HepG2 (cell line): Measurements from ENCODE around the gene TMEM79. TPM values are rescaled to one million over a fixed set of nuclear protein-coding genes. Genes with fewer than 3 reads are reported as not detected.

Experiments used
- AGO2 ChIP-seq: fragments of 200-400 bp; formaldehyde crosslinking; optimal IDR thresholded peaks from 2 replicates; pipeline ENCODE3; 2017; ENCODE audit warnings: mild to moderate bottlenecking, low read depth, low read length, moderate library complexity
- ARHGAP35 ChIP-seq: sonication (generic); formaldehyde crosslinking; IDR thresholded peaks from 2 replicates; pipeline ENCODE4 v1.9.0; 2022; ENCODE audit warnings: mild to moderate bottlenecking, inconsistent platforms, moderate library complexity, missing genetic modification reagents, borderline replicate concordance
- CSRNP1 ChIP-seq: sonication (generic); formaldehyde crosslinking; IDR thresholded peaks from 2 replicates; pipeline ENCODE4 v1.8.1; 2023; ENCODE audit warnings: mild to moderate bottlenecking, missing genetic modification reagents
- ELF3 ChIP-seq: IDR thresholded peaks from 2 replicates; pipeline ENCODE4 v1.6.1; 2016; ENCODE audit warnings: missing genetic modification reagents, missing compliant biosample characterization
- HIC2 ChIP-seq: sonication (generic); formaldehyde crosslinking; IDR thresholded peaks from 2 replicates; pipeline ENCODE4 v1.9.0; 2022; ENCODE audit warnings: low read depth, missing genetic modification reagents
- HNRNPH1 ChIP-seq: fragments of 200-400 bp; formaldehyde crosslinking; optimal IDR thresholded peaks from 2 replicates; pipeline ENCODE3; 2017; ENCODE audit warnings: mild to moderate bottlenecking, low read depth, low read length
- MIER3 ChIP-seq: IDR thresholded peaks from 2 replicates; pipeline ENCODE4 v1.6.1; 2016; ENCODE audit warnings: missing compliant biosample characterization, borderline replicate concordance
- NCOA2 ChIP-seq: sonication (generic); formaldehyde crosslinking; IDR thresholded peaks from 2 replicates; pipeline ENCODE4 v1.8.0; 2022; ENCODE audit warnings: inconsistent platforms
- NFYB ChIP-seq: sonication (generic); formaldehyde crosslinking; IDR thresholded peaks from 2 replicates; pipeline ENCODE4 v1.4.0; 2020; ENCODE audit warnings: missing genetic modification reagents
- POGK ChIP-seq: sonication (generic); formaldehyde crosslinking; conservative IDR thresholded peaks from 2 replicates; pipeline ENCODE4 v1.8.0; 2022; ENCODE audit warnings: mild to moderate bottlenecking, moderate library complexity, missing genetic modification reagents
- RFXANK ChIP-seq: IDR thresholded peaks from 2 replicates; pipeline ENCODE4 v1.6.1; 2016
- ZFAT ChIP-seq: sonication (generic); formaldehyde crosslinking; conservative IDR thresholded peaks from 2 replicates; pipeline ENCODE4 v1.8.1; 2023; ENCODE audit warnings: missing genetic modification reagents, inconsistent platforms
- ZNF234 ChIP-seq: sonication (generic); formaldehyde crosslinking; conservative IDR thresholded peaks from 2 replicates; pipeline ENCODE4 v1.5.1; 2020; ENCODE audit warnings: mild to moderate bottlenecking, missing genetic modification reagents
- ZNF263 ChIP-seq: sonication (generic); formaldehyde crosslinking; IDR thresholded peaks from 2 replicates; pipeline ENCODE4 v1.4.0; 2020; ENCODE audit warnings: missing genetic modification reagents
- ZNF761 ChIP-seq: sonication (generic); formaldehyde crosslinking; conservative IDR thresholded peaks from 2 replicates; pipeline ENCODE4 v1.4.0; 2020; ENCODE audit warnings: mild to moderate bottlenecking, missing genetic modification reagents
- polyA plus RNA-seq, 8 experiments: library from polyadenylated mRNA; depleted of rRNA in 3 of 8; stranded (reverse) in 7 of 8; unstranded in 1 of 8; fragments of >200 nt; fragmentation: Illumina TruSeq in 4 of 8; extraction: Trizol in 4 of 8; gene quantifications; 2 replicates each; pipeline versions ENCODE4 v1.2.1 to v1.2.3, GENCODE V29; 2011 to 2016; ENCODE audit warnings: low read depth in 4 of 8, missing spikeins in 1 of 8, mixed read lengths in 1 of 8; ENCODE audit not compliant: insufficient read depth in 1 of 8
- total RNA-seq, 5 experiments: library from RNA; depleted of rRNA; stranded (reverse); fragments of >200 nt; fragmentation: Illumina TruSeq; extraction: Trizol; gene quantifications; 2 replicates each; pipeline ENCODE4 v1.2.3, GENCODE V29; 2016; ENCODE audit warnings: low read depth in 1 of 5
- TF ChIP-seq, protein P1 (sequence below): sonication (generic); formaldehyde crosslinking; IDR thresholded peaks from 2 replicates; pipeline ENCODE4 v1.8.1; 2023; ENCODE audit warnings: mild to moderate bottlenecking, moderate library complexity, missing genetic modification reagents
- TF ChIP-seq, protein P2 (sequence below): sonication (generic); formaldehyde crosslinking; IDR thresholded peaks from 2 replicates; pipeline ENCODE4 v1.4.0; 2020; ENCODE audit warnings: mild to moderate bottlenecking, missing genetic modification reagents

Gene TMEM79
- total and polyA plus RNA-seq, 2 of the 13 experiments (the other 11 are each of a cell fraction or from before 2014, with no cell fraction given) = 1.2 to 1.9 TPM

DNA sequence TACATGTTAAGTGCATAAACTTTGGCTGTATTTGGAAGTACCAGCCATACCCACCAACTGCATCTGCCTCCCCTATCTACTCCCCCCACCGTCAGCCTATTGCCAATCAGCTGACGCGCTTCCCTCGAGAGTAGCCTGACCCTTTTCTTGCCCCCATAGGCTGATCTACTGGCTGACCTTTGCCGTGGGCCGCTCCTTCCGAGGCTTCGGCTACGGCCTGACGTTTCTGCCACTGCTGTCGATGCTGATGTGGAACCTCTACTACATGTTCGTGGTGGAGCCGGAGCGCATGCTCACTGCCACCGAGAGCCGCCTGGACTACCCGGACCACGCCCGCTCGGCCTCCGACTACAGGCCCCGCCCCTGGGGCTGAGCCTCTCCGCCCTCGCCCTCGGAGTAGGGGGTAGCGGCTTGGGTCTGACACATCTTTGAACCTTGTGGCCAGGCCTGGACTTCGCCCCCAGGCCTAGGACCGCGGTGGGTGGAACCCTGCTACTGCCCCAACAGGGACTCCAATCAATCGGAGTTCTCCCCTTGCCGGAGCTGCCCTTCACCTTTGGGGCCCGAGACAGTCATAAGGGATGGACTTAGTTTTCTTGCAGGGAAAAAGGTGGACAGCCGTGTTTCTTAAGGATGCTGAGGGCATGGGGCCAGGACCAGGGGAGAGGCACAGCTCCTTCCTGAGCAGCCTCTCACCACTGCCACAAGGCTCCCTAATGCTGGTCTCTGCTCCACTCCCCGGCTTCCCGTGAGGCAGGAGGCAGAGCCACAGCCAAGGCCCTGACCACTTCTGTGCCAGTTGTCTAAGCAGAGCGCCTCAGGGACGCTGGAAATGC lies 7.3 kb downstream of the TMEM79 start (continued):
- peak; percentile 63; the same call in 1 of the 2 replicates for TF ChIP-seq CSRNP1
- TF ChIP-seq HIC2 (CRISPR knock-in tag) = no peak
- TF ChIP-seq MIER3 (CRISPR knock-in tag) = peak; percentile 45; the same call in 1 of the 2 replicates
- peak; percentile 66 for TF ChIP-seq NCOA2 (CRISPR knock-in tag)
- TF ChIP-seq ELF3 (CRISPR knock-in tag) = peak; percentile 34; the same call in 1 of the 2 replicates
- TF ChIP-seq, protein P1, sequence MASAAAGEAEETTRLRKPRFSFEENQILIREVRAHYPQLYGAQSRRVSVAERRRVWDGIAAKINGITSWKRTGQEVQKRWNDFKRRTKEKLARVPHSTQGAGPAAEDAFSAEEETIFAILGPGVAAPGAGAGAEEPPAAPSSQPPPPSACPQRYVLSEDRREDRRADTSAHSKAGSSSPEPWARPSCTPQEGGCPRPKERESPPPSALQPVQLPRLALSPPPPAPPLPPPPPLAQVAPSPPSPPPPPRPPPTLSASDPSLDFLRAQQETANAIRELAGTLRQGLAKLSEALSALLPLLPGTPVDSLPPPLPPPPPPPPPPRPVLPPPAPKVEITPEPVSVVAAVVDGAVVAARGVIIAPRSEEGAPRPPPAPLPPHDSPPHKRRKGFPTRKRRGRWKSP (CRISPR knock-in tag) = peak; percentile 41; the same call in 1 of the 2 replicates
- TF ChIP-seq RFXANK (CRISPR knock-in tag) = no peak
- TF ChIP-seq ZFAT = no peak
- TF ChIP-seq ZNF263 = no peak; the same call in 1 of the 2 replicates
- TF ChIP-seq ARHGAP35 (CRISPR knock-in tag) = no peak
- TF ChIP-seq ZNF761 (CRISPR knock-in tag) = no peak
- TF ChIP-seq POGK (CRISPR knock-in tag) = 0 out of 2 replicates have a peak, but pooled peaks have one; percentile 40
- TF ChIP-seq, protein P2, sequence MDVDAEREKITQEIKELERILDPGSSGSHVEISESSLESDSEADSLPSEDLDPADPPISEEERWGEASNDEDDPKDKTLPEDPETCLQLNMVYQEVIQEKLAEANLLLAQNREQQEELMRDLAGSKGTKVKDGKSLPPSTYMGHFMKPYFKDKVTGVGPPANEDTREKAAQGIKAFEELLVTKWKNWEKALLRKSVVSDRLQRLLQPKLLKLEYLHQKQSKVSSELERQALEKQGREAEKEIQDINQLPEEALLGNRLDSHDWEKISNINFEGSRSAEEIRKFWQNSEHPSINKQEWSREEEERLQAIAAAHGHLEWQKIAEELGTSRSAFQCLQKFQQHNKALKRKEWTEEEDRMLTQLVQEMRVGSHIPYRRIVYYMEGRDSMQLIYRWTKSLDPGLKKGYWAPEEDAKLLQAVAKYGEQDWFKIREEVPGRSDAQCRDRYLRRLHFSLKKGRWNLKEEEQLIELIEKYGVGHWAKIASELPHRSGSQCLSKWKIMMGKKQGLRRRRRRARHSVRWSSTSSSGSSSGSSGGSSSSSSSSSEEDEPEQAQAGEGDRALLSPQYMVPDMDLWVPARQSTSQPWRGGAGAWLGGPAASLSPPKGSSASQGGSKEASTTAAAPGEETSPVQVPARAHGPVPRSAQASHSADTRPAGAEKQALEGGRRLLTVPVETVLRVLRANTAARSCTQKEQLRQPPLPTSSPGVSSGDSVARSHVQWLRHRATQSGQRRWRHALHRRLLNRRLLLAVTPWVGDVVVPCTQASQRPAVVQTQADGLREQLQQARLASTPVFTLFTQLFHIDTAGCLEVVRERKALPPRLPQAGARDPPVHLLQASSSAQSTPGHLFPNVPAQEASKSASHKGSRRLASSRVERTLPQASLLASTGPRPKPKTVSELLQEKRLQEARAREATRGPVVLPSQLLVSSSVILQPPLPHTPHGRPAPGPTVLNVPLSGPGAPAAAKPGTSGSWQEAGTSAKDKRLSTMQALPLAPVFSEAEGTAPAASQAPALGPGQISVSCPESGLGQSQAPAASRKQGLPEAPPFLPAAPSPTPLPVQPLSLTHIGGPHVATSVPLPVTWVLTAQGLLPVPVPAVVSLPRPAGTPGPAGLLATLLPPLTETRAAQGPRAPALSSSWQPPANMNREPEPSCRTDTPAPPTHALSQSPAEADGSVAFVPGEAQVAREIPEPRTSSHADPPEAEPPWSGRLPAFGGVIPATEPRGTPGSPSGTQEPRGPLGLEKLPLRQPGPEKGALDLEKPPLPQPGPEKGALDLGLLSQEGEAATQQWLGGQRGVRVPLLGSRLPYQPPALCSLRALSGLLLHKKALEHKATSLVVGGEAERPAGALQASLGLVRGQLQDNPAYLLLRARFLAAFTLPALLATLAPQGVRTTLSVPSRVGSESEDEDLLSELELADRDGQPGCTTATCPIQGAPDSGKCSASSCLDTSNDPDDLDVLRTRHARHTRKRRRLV (CRISPR knock-in tag) = no peak
- peak; percentile 86 for TF ChIP-seq AGO2
- TF ChIP-seq NFYB = 0 out of 2 replicates have a peak, but pooled peaks have one; percentile 12
- TF ChIP-seq HNRNPH1 = no peak
- TF ChIP-seq ZNF234 (CRISPR knock-in tag) = no peak
